HFF-Myc (cell line): ENCODE measurements around the gene EML6.

Experiments used
- DNase-seq: peaks from one replicate; pipeline ENCODE4 v3.0.0-alpha.2; 2011; ENCODE audit warnings: low read depth; ENCODE audit errors: extremely low read depth
- H3K4me3 ChIP-seq: replicated peaks from 2 replicates; pipeline ENCODE4 v1.5.1; 2011; ENCODE audit warnings: low read depth, mild to moderate bottlenecking, control low read depth, low read length
- TF ChIP-seq, protein P1 (sequence below): IDR thresholded peaks from 2 replicates; pipeline ENCODE4 v1.5.1; 2012; ENCODE audit warnings: mild to moderate bottlenecking, low read depth, low read length, control low read depth; ENCODE audit errors: missing control alignments

EML6 gene

DNA sequence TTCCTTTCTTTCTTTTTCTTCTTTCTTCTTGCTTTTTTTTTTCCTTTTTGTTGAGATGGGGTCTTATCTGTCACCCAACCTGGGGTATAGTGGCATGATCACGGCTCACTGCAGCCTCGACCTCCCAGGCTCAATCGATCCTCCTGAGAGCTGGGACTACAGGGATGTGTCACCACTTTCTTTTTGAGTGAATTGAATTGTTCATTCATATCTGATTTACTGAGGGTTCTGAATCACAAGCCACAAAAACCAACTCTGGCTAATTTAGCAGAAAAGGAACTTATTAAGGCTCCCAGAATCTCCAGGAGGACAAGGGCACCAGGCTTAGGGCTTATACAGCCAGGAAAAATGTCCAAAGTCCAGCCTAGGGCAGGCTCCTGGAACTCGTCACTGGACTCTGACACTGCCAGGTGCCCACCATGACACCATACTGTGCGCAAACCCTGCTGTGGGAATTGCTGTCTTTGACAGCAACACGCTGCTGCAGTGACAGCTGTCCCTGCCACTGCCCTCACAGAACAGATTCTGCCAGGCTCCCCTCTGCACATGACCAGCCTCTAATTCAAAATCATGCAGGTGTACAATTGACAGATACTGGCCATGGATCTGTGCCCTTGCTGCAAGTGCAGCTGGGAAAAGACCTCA lies 42.9 kb upstream of the EML6 start:
- TF ChIP-seq, protein P1, sequence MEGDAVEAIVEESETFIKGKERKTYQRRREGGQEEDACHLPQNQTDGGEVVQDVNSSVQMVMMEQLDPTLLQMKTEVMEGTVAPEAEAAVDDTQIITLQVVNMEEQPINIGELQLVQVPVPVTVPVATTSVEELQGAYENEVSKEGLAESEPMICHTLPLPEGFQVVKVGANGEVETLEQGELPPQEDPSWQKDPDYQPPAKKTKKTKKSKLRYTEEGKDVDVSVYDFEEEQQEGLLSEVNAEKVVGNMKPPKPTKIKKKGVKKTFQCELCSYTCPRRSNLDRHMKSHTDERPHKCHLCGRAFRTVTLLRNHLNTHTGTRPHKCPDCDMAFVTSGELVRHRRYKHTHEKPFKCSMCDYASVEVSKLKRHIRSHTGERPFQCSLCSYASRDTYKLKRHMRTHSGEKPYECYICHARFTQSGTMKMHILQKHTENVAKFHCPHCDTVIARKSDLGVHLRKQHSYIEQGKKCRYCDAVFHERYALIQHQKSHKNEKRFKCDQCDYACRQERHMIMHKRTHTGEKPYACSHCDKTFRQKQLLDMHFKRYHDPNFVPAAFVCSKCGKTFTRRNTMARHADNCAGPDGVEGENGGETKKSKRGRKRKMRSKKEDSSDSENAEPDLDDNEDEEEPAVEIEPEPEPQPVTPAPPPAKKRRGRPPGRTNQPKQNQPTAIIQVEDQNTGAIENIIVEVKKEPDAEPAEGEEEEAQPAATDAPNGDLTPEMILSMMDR = no peak
- DNase-seq = no peak

DNA sequence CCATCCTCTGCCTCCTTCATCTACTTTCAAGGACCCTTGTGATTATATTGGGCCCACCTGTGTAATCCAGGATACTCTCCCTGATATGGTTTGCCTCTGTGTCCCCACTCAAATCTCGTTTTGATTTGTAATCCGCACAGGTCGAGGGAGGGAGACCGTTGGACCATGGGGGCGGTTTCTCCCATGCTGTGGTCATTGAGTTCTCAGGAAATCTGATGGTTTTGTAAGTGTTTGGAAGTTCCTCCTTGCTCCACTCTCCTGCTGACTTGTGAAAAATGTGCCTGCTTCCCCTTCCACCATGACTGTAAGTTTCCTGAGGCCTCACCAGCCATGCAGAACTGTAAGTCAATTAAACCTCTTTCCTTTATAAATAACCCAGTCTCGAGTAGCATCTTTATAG lies 42.0 kb upstream of the EML6 start:
- TF ChIP-seq, protein P1 = no peak
- no peak for DNase-seq
- no peak overlapping the region for H3K4me3 ChIP-seq

More for the DNA sequence above, 42.9 kb upstream of the EML6 start:
- H3K4me3 ChIP-seq = no peak overlapping the region

DNA sequence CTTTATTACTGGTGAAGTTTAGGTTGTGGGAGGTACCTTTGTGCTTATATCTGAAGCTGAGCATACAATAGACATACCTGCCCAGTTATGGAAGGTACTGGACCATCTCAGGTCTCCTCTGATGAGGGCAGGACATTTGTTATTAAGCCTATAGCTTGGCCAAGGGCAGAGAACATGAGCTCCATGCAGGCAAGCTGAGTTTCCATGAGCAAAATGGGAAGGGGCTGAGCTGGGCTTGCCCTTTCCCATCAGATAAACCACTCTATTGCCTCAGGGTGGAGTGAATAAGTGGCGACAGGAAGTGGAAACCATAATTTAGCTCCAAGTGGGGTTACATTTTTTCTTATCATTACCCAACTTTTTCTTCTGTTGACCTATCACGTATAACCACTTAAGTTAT lies 39.9 kb upstream of the EML6 start:
- no peak for DNase-seq
- TF ChIP-seq, protein P1 = no peak
- H3K4me3 ChIP-seq = no peak overlapping the region

GRCh38 chr2:54685263-54685775 lies 38.1 kb upstream of the EML6 start:
- H3K4me3 ChIP-seq = no peak overlapping the region
- TF ChIP-seq, protein P1 = no peak
- DNase-seq = no peak

- no peak overlapping the region for H3K4me3 ChIP-seq
- TF ChIP-seq, protein P1 = no peak
- DNase-seq = no peak
Observed at GRCh38 chr2:54687595-54688152, 35.8 kb upstream of the EML6 start.

- no peak overlapping the region for H3K4me3 ChIP-seq
- TF ChIP-seq, protein P1 = no peak
- DNase-seq = no peak
Observed at GRCh38 chr2:54691445-54692135, 31.9 kb upstream of the EML6 start.
